ENCODE data around the gene XRN2.

The XRN2 gene

GRCh38 chr20:21294755-21295154 is 8.4 kb upstream of the XRN2 start:
- no peak for DNase-seq (ENCODE audit: low read depth)

GRCh38 chr20:21301940-21302663 is 1.0 kb upstream of the XRN2 start:
- DNase-seq (ENCODE audit: low read depth): no peak

- DNase-seq (ENCODE audit: low read depth): no peak
Measured at GRCh38 chr20:21302664-21303060, 469 bp upstream of the XRN2 start.

GRCh38 chr20:21303872-21304586 is 898 bp downstream of the XRN2 start:
- DNase-seq (ENCODE audit: low read depth): no peak

DNA sequence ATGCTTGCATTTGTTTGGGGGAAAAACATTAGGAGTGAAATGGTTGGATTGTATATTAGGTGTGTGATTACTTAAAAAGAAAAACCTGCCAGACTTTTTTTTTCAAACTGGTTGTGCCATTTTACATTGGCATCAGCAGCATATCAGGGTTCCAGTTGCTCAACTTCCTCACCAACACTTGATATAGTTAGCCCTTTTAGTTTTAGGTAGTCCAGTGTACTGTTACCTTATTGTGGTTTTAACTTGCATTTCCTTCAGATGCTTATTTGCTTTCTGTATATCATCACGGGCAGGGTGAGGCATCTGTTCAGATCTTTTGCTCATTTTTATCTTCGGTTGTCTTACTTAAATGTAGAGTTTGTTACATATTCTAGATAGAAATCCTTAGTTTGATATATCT is 5.2 kb downstream of the XRN2 start:
- no peak for DNase-seq (ENCODE audit: low read depth)

GRCh38 chr20:21309678-21310467 is 6.7 kb downstream of the XRN2 start:
- no peak for DNase-seq (ENCODE audit: low read depth)

GRCh38 chr20:21312813-21313474 is 9.8 kb downstream of the XRN2 start:
- no peak for DNase-seq (ENCODE audit: low read depth)

- no peak for DNase-seq (ENCODE audit: low read depth)
Measured at GRCh38 chr20:21315138-21315537, 12.0 kb downstream of the XRN2 start.

DNA sequence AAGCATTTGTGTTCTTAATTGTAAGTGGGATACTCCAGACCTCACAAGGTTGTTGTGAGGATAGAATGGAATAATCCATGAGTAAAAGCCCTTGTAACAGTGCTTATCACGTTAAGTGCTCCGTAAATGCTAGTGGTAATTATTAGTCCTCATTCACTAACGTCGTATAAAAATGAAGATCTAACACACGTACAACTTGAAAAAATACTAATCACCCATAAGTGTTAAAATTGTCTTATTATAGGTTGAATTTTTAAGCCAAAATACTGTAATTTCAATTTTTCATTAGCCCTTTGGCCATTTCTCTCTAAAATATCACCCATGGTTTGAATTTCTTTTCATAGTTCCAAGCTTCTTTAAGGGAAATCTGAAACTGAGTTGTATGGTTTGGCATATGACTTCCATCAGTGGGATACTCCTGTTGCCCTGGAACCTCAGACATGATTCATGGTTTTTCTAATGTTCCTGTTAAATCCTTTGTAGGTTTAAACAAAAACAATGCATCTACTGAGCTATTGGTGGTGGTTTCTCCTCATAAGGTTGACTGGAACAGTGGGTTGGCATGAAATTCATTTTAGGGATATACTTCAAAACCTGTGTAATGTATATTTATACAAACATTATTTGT is 19.1 kb downstream of the XRN2 start:
- no peak for DNase-seq (ENCODE audit: low read depth)

DNA sequence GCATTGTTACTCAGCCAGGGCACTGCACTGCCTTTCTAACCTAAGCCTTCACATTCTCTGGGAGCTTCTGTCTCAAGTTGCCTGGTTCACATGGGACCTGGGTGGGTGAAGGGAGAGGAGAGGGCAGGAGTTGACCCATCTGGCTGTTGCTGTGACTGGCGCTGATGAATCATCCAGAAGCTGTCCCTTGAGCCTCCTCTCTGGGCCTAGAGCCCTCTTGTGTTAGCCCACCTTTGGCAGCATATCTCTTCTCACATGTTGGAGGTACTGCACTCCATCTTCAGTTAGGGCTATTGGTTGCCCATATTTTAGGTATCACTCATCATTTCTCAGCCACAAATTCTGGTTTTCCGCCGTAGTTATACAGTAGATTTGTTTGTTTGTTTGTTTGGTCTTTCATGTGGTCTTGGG is 19.8 kb downstream of the XRN2 start:
- DNase-seq (ENCODE audit: low read depth): no peak

- DNase-seq (ENCODE audit: low read depth): no peak
Measured at GRCh38 chr20:21323640-21324039, 20.5 kb downstream of the XRN2 start.

- no peak for DNase-seq (ENCODE audit: low read depth)
Measured at GRCh38 chr20:21324126-21324525, 21.0 kb downstream of the XRN2 start.

DNA sequence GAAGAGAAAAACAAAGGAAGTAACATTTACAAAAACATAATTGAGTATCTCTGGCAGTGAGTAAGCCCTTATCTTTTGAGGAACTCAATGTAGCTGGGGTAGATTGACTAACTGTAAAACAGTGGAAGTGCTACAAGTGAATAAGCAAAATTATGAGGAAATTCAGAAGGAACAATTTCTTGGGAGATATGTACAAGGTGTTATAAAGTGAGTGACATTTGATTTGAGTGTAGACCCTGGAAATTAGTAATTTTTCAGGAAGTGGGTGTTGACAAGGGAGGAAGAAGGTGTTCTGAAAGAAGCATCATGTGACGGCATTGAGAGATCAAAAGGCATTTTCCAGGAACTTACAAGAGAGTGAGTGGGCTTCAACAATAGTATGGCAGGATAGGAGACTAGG is 22.2 kb downstream of the XRN2 start:
- DNase-seq (ENCODE audit: low read depth): no peak

DNA sequence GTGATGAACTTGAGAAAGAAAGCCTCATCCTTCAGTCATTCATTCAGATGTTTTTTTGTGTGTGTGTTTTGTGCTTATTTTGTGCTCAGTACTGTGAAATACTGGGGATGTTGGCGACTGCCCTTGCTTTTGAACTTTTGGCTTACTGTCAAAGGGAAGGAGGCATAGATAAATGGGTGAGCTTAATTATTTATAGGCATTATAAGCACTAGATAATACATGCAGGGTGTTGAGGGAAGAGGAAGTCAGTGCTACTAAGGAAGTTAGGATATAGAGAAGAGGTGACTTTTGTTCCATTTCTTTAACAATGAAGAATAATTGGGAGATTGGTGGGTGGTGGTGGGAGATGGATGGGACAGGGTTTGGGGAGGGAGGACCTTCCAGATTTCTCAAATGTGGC is 23.6 kb downstream of the XRN2 start:
- DNase-seq (ENCODE audit: low read depth): no peak

GRCh38 chr20:21336455-21337151 is 33.5 kb downstream of the XRN2 start:
- no peak for DNase-seq (ENCODE audit: low read depth)

DNA sequence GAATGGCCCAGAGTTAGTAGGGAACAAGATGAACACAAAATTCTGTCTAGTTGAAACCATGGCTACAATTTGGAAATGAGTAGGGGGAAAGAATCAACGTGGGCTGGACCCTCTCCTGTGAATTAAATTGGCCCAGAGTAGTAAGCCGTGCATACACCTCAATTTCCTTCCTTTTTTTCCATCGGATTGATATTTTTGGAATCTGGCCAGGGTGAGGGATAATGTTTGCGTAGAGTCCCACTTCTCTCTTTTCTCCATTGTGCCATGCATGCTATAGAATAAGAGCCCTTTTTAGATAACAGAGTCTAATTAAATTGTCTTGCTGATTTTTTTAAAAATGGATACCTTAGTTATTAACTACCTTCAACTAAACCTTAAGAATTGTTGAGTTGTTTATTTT is 35.2 kb downstream of the XRN2 start:
- DNase-seq (ENCODE audit: low read depth): no peak

GRCh38 chr20:21339499-21339898 is 36.4 kb downstream of the XRN2 start:
- no peak for DNase-seq (ENCODE audit: low read depth)

DNA sequence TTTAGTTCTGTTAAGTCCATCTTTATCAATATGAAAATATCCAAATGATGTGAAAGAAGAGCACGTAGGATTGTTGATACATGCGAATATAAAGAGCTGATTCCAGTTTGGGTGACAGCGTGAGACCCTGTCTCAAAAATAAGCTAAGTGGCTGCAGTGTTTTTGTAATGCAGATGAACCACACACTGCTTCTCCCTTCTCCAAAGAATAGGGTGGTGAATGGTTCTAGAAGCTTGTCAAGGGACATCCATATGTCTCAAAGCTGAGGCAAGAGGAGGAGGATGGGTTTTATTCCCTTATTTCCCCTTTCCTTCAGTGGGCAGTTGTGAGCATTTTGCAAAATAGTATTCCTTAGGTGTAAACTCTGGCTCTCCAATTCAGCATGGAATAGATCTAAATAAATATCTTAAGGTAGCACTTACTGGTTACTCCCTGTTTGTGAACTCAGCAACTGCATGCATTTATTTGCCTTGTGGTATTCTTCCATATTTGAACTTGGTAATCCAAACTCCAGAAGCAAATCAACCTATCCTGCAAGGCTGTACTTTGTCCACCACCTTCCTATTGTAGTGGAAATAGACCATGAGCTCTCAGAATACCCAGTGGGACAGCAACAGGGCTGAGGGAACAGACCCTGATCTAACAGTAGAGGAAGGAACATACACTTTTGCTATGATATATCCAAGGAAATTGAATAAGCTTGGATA is 38.0 kb downstream of the XRN2 start:
- DNase-seq (ENCODE audit: low read depth): no peak

DNA sequence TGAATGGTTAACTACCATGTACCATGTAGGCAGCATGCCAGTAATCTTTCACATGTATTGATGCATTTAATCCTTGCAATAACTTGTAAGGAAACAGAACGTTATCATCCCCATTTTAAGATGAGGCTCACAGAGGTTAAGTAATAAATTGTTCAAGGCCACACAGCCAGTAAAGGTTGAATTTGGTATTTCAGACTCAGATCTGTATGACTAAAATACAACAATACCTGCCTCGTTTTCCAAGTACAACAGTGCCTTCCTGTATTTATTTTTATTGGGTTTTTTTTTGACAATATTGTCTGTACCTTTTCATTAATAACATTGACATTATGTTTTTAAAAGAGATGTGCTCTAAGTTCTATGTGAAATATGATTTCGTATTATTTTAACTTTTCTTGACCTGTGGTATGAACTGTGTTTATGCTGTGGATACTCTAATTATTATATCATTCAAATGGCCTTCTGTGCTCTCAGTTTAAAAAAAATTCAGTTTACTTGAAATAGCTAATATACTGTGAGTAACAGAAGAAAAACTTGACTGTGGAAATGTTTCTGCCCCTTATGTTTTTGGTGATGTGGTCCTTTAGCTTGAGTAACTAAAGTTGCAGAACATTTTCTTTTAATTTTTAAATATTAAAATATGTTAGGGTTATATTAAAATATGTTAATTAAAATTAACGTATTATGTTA is 39.7 kb downstream of the XRN2 start:
- DNase-seq (ENCODE audit: low read depth): no peak
